SK-N-SH (cell line): ENCODE measurements around the gene FSTL5. TPM values are rescaled to one million over a fixed set of nuclear protein-coding genes. Genes with fewer than 3 reads are reported as not detected.

Source experiments
- CTCF ChIA-PET: fragments of 300-600, 350-600 bp; formaldehyde crosslinking; extraction: SDS; loops from one replicate; lab custom pipeline; 2021; lab: Yijun Ruan, JAX
- POLR2A ChIA-PET: fragments of 350-600 bp; sonication (Branson Sonifier 250); formaldehyde crosslinking; extraction: SDS; loops from one replicate; lab custom pipeline; 2020; ENCODE audit warnings: antibody characterized with exemption, inconsistent platforms; lab: Yijun Ruan, JAX
- DNase-seq: peaks from one replicate; pipeline ENCODE4 v3.0.0; 2012
- H2AFZ ChIP-seq: fragments of 200-600 bp; sonication (generic); 2 replicates; pipeline ENCODE4 v1.8.1; 2016; ENCODE audit warnings: antibody characterized with exemption, mild to moderate bottlenecking, low read depth
- H3F3A ChIP-seq: fragments of 200-600 bp; sonication (generic); replicated peaks from 2 replicates; pipeline ENCODE3; 2016; ENCODE audit warnings: antibody characterized with exemption, mild to moderate bottlenecking; ENCODE audit not compliant: insufficient read depth
- H3K27ac ChIP-seq, 2 experiments: fragments of 200-500 bp in 1 of 2; fragments of 200-600 bp in 1 of 2; sonication (Bioruptor generic) in 1 of 2; sonication (generic), shearing (Covaris generic) in 1 of 2; 2 replicates each; pipeline versions ENCODE4 v1.5.1 to v1.6.1; 2014 to 2016; ENCODE audit warnings: low read depth in 2 of 2, inconsistent platforms in 1 of 2, low read length in 1 of 2, mild to moderate bottlenecking in 1 of 2, mixed read lengths in 1 of 2
- H3K27me3 ChIP-seq: fragments of 200-600 bp; sonication (generic), shearing (Covaris generic); 2 replicates; pipeline ENCODE4 v1.6.1; 2016; ENCODE audit warnings: mixed run types; ENCODE audit not compliant: insufficient read depth
- H3K36me3 ChIP-seq, 2 experiments: fragments of 200-500 bp in 1 of 2; fragments of 200-600 bp in 1 of 2; sonication (Bioruptor generic) in 1 of 2; sonication (generic) in 1 of 2; replicated peaks in 1 of 2; 2 replicates each; pipeline versions ENCODE3 to v1.5.1; 2014 to 2016; ENCODE audit warnings: low read length in 1 of 2, mild to moderate bottlenecking in 1 of 2; ENCODE audit not compliant: insufficient read depth in 2 of 2, control insufficient read depth in 1 of 2
- H3K4me1 ChIP-seq, 2 experiments: fragments of 200-500 bp in 1 of 2; fragments of 200-600 bp in 1 of 2; sonication (Bioruptor generic) in 1 of 2; sonication (generic), shearing (Covaris generic) in 1 of 2; 2 replicates each; pipeline versions ENCODE4 v1.5.1 to v1.6.1; 2014 to 2016; ENCODE audit warnings: low read depth in 1 of 2, low read length in 1 of 2, mixed run types in 1 of 2; ENCODE audit not compliant: insufficient read depth in 2 of 2, control insufficient read depth in 1 of 2
- H3K4me2 ChIP-seq: fragments of 200-600 bp; sonication (generic), shearing (Covaris generic); 2 replicates; pipeline ENCODE4 v1.6.1; 2017; ENCODE audit warnings: mixed run types
- H3K4me3 ChIP-seq, 2 experiments: fragments of 200-500 bp in 1 of 2; fragments of 200-600 bp in 1 of 2; sonication (Bioruptor generic) in 1 of 2; sonication (generic), shearing (Covaris generic) in 1 of 2; 2 replicates each; pipeline versions ENCODE4 v1.5.1 to v1.8.1; 2014 to 2016; ENCODE audit warnings: low read depth in 2 of 2, inconsistent platforms in 1 of 2, low read length in 1 of 2, mild to moderate bottlenecking in 1 of 2, mixed read lengths in 1 of 2, moderate library complexity in 1 of 2
- H3K79me2 ChIP-seq: fragments of 200-600 bp; sonication (generic); 2 replicates; pipeline ENCODE4 v1.8.1; 2017; ENCODE audit warnings: mild to moderate bottlenecking; ENCODE audit not compliant: insufficient read depth
- H3K9ac ChIP-seq: fragments of 200-600 bp; sonication (generic); 2 replicates; pipeline ENCODE4 v1.6.1; 2017; ENCODE audit warnings: mixed run types
- H3K9me2 ChIP-seq: fragments of 200-600 bp; sonication (generic); 2 replicates; pipeline ENCODE4 v1.6.1; 2017; ENCODE audit warnings: mixed run types
- H3K9me3 ChIP-seq: fragments of 200-600 bp; sonication (generic); 2 replicates; pipeline ENCODE4 v1.6.1; 2017; ENCODE audit warnings: mixed run types, mild to moderate bottlenecking, moderate library complexity
- H4K20me1 ChIP-seq: fragments of 200-600 bp; sonication (generic); 2 replicates; pipeline ENCODE4 v1.6.1; 2017; ENCODE audit warnings: mild to moderate bottlenecking, mixed run types; ENCODE audit not compliant: insufficient read depth
- CHD2 ChIP-seq: fragments of 150-350 bp; IDR thresholded peaks from 2 replicates; pipeline ENCODE4 v1.6.1; 2018; ENCODE audit warnings: low read length; ENCODE audit not compliant: partially characterized antibody
- EP300 ChIP-seq, 2 experiments: IDR thresholded peaks; 2 replicates each; pipeline versions ENCODE4 v1.4.0 to v1.6.1; 2012; ENCODE audit warnings: borderline replicate concordance in 1 of 2, low read depth in 1 of 2, low read length in 1 of 2
- FOSL2 ChIP-seq: IDR thresholded peaks from 2 replicates; pipeline ENCODE4 v1.4.0; 2012; ENCODE audit warnings: low read depth, mild to moderate bottlenecking, moderate library complexity, borderline replicate concordance
- GATA2 ChIP-seq: sonication (generic); formaldehyde crosslinking; IDR thresholded peaks from 2 replicates; pipeline ENCODE4 v1.5.0; 2020; ENCODE audit warnings: mild to moderate bottlenecking, missing genetic modification reagents
- IRF3 ChIP-seq: fragments of 150-350 bp; IDR thresholded peaks from 2 replicates; pipeline ENCODE4 v1.6.1; 2016; ENCODE audit warnings: mild to moderate bottlenecking, low read depth, low read length
- JUND ChIP-seq: IDR thresholded peaks from 2 replicates; pipeline ENCODE4 v1.4.0; 2012
- MEF2A ChIP-seq: IDR thresholded peaks from 2 replicates; pipeline ENCODE4 v1.4.0; 2012; ENCODE audit warnings: low read depth, borderline replicate concordance
- MXI1 ChIP-seq: IDR thresholded peaks from 2 replicates; pipeline ENCODE4 v1.6.1; 2012; ENCODE audit warnings: mild to moderate bottlenecking, low read depth, low read length, improper control_type of control experiment
- NFIC ChIP-seq: IDR thresholded peaks from 2 replicates; pipeline ENCODE4 v1.4.0; 2012; ENCODE audit warnings: borderline replicate concordance
- PBX3 ChIP-seq: IDR thresholded peaks from 2 replicates; pipeline ENCODE4; 2012
- POLR2AphosphoS5 ChIP-seq: IDR thresholded peaks from 2 replicates; pipeline ENCODE4 v1.6.1; 2012; ENCODE audit warnings: low read depth, low read length
- RAD21 ChIP-seq: IDR thresholded peaks from 2 replicates; pipeline ENCODE4 v1.6.1; 2012; ENCODE audit warnings: mild to moderate bottlenecking, low read length
- RFX5 ChIP-seq: IDR thresholded peaks from 2 replicates; pipeline ENCODE4 v1.6.1; 2012; ENCODE audit warnings: mild to moderate bottlenecking, improper control_type of control experiment, low read length
- RXRA ChIP-seq: IDR thresholded peaks from 2 replicates; pipeline ENCODE4 v1.4.0; 2012; ENCODE audit warnings: low read depth, mild to moderate bottlenecking, borderline replicate concordance
- SIN3A ChIP-seq: IDR thresholded peaks from 2 replicates; pipeline ENCODE4 v1.6.1; 2012; ENCODE audit warnings: low read depth, mild to moderate bottlenecking, low read length, moderate library complexity, borderline replicate concordance
- SMC3 ChIP-seq: IDR thresholded peaks from 2 replicates; pipeline ENCODE4 v1.6.1; 2012; ENCODE audit warnings: low read depth, low read length, improper control_type of control experiment
- ZBTB33 ChIP-seq: IDR thresholded peaks from 2 replicates; pipeline ENCODE4 v1.4.0; 2012; ENCODE audit warnings: low read depth, borderline replicate concordance
- WGBS: methylation state at CpG from one replicate; pipeline ENCODE4 v1.1.6; 2017; ENCODE audit warnings: low lambda C conversion rate; 5-methylcytosine and 5-hydroxymethylcytosine counted together
- polyA plus RNA-seq, 3 experiments: library from polyadenylated mRNA; depleted of rRNA; stranded (reverse); fragments of >200 nt; gene quantifications; 2 replicates each; pipeline ENCODE4 v1.2.3, GENCODE V29; 2012
- TF ChIP-seq, protein P1 (sequence below): IDR thresholded peaks from 2 replicates; pipeline ENCODE4 v1.4.0; 2012; ENCODE audit warnings: low read depth
- TF ChIP-seq, protein P2 (sequence below): fragments of 200-600 bp; sonication (generic); IDR thresholded peaks from 2 replicates; pipeline ENCODE4 v1.6.1; 2017; ENCODE audit warnings: antibody characterized with exemption, mild to moderate bottlenecking, moderate library complexity

The FSTL5 gene
- polyA plus RNA-seq, 1 of the 3 experiments (the other 2 are of a cell fraction) = 0.07 TPM

- Histone ChIP-seq H4K20me1 (no peaks in the 10 kb centered on the region), H3K4me2 (no peak overlapping the region), H3K4me1 (peaks cover 0 to 2% of the 10 kb centered on the region in 2 experiments; a peak in 2 of 4 replicates), H3K79me2 (no peaks in the 10 kb centered on the region), H3K27ac (peak overlapping the region; percentile 29 to 72), H2AFZ (no peak overlapping the region), H3K9ac (no peak overlapping the region), H3K9me2 (no peaks in the 10 kb centered on the region), H3K27me3 (no peaks in the 10 kb centered on the region), H3F3A (peaks cover 23% of the 10 kb centered on the region), H3K9me3 (no peaks in the 10 kb centered on the region), H3K36me3 (no peaks in the 10 kb centered on the region), H3K4me3 (no peak overlapping the region)
- ChIA-PET CTCF (no interaction called here), POLR2A (no interaction called here)
- WGBS = 100% methylated on average over 1 of the region's 1 CpG
- DNase-seq = no peak
- TF ChIP-seq, protein P1, sequence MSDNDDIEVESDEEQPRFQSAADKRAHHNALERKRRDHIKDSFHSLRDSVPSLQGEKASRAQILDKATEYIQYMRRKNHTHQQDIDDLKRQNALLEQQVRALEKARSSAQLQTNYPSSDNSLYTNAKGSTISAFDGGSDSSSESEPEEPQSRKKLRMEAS = no peak
- no peak for TF ChIP-seq RFX5
Observed at GRCh38 chr4:161937596-161937995, 226.2 kb downstream of the FSTL5 start.

- peak; percentile 0 for DNase-seq
- TF ChIP-seq PBX3 (peak; percentile 85), NFIC (peak; percentile 74), MEF2A (peak; percentile 67; the same call in 1 of the 2 replicates), FOSL2 (peak; percentile 82), JUND (peak; percentile 80), RXRA (peak; percentile 75), POLR2AphosphoS5 (peak; percentile 34; the same call in 1 of the 2 replicates), ZBTB33 (0 out of 2 replicates have a peak, but pooled peaks have one; percentile 59), CHD2 (no peak), SIN3A (no peak), IRF3 (no peak), EP300 (IDR thresholded peaks at IDR 0.05; ENCODE audit: borderline replicate concordance in 1 of 2, low read depth in 1 of 2, low read length in 1 of 2) (peak; percentile 42 to 93; a peak in 3 of 4 replicates), GATA2 (CRISPR knock-in tag) (no peak), RAD21 (no peak), MXI1 (no peak), SMC3 (no peak)
- TF ChIP-seq, protein P2, sequence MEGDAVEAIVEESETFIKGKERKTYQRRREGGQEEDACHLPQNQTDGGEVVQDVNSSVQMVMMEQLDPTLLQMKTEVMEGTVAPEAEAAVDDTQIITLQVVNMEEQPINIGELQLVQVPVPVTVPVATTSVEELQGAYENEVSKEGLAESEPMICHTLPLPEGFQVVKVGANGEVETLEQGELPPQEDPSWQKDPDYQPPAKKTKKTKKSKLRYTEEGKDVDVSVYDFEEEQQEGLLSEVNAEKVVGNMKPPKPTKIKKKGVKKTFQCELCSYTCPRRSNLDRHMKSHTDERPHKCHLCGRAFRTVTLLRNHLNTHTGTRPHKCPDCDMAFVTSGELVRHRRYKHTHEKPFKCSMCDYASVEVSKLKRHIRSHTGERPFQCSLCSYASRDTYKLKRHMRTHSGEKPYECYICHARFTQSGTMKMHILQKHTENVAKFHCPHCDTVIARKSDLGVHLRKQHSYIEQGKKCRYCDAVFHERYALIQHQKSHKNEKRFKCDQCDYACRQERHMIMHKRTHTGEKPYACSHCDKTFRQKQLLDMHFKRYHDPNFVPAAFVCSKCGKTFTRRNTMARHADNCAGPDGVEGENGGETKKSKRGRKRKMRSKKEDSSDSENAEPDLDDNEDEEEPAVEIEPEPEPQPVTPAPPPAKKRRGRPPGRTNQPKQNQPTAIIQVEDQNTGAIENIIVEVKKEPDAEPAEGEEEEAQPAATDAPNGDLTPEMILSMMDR = no peak
- TF ChIP-seq, protein P1 = no peak
Observed at GRCh38 chr4:161936625-161937550, 226.9 kb downstream of the FSTL5 start.

More at GRCh38 chr4:161936625-161937550, 226.9 kb downstream of the FSTL5 start:
- POLR2A ChIA-PET = no interaction called here
- CTCF ChIA-PET = no interaction called here
- Histone ChIP-seq H3F3A (peaks cover 23% of the 10 kb centered on the region), H4K20me1 (no peaks in the 10 kb centered on the region), H3K36me3 (no peaks in the 10 kb centered on the region), H3K9me3 (no peaks in the 10 kb centered on the region), H3K79me2 (no peaks in the 10 kb centered on the region), H2AFZ (no peak overlapping the region), H3K9ac (no peak overlapping the region), H3K27me3 (no peaks in the 10 kb centered on the region), H3K4me3 (no peak overlapping the region), H3K27ac (peak overlapping the region; percentile 29 to 72), H3K9me2 (no peaks in the 10 kb centered on the region), H3K4me2 (0 out of 2 replicates have a peak overlapping the region, but pooled peaks have one; percentile 26), H3K4me1 (peaks cover 0 to 2% of the 10 kb centered on the region in 2 experiments; a peak in 2 of 4 replicates)
- 15% methylated on average over 1 of the region's 1 CpG for WGBS
